NCI-H345 treated with DMSO at 0.1 percent for 48 hours (cell line): ENCODE results near the gene SLC12A4.
A peak's percentile ranks its signal among the peaks of the same experiment; 100 is the strongest.
"Not testable (repeated sequence)": the region's sequence is repeated elsewhere in the genome, so short reads cannot be mapped to it uniquely, and the experiment has no call there.

ENCODE experiments used
- DNase-seq: peaks from one replicate; lab custom pipeline; 2025; ENCODE audit not compliant: unreplicated experiment; lab: John Stamatoyannopoulos, UW

Gene SLC12A4

GRCh38 chr16:67928561-67929364 lies 39.7 kb downstream of the SLC12A4 start:
- peak; percentile 59 for DNase-seq

- DNase-seq = no peak
Measured at GRCh38 chr16:67928147-67928546, 40.3 kb downstream of the SLC12A4 start.

GRCh38 chr16:67927131-67927941 lies 41.1 kb downstream of the SLC12A4 start:
- no peak for DNase-seq

- peak; percentile 81 for DNase-seq
Measured at GRCh38 chr16:67926181-67926750, 42.2 kb downstream of the SLC12A4 start.

- DNase-seq = no peak
Measured at GRCh38 chr16:67924140-67924906, 44.1 kb downstream of the SLC12A4 start.

- peak; percentile 51 for DNase-seq
Measured at GRCh38 chr16:67923414-67924116, 44.9 kb downstream of the SLC12A4 start.

GRCh38 chr16:67922740-67923139 lies 45.7 kb downstream of the SLC12A4 start:
- DNase-seq = peak; percentile 78

- no peak for DNase-seq
Measured at GRCh38 chr16:67922221-67922620, 46.2 kb downstream of the SLC12A4 start.

GRCh38 chr16:67919622-67920221 lies 48.7 kb downstream of the SLC12A4 start:
- DNase-seq = peak; percentile 26

GRCh38 chr16:67917852-67918236 lies 50.6 kb downstream of the SLC12A4 start:
- no peak for DNase-seq

- DNase-seq = no peak
Measured at GRCh38 chr16:67917140-67917851, 51.1 kb downstream of the SLC12A4 start.

- DNase-seq = no peak
Measured at GRCh38 chr16:67915831-67916723, 52.4 kb downstream of the SLC12A4 start.

- DNase-seq = not testable (repeated sequence)
Measured at GRCh38 chr16:67915496-67915769, 53.0 kb downstream of the SLC12A4 start.

GRCh38 chr16:67914758-67915495 lies 53.5 kb downstream of the SLC12A4 start:
- DNase-seq = no peak

GRCh38 chr16:67910158-67910557 lies 58.3 kb downstream of the SLC12A4 start:
- DNase-seq = no peak

- no peak for DNase-seq
Measured at GRCh38 chr16:67909056-67909742, 59.2 kb downstream of the SLC12A4 start.

GRCh38 chr16:67907397-67908180 lies 60.8 kb downstream of the SLC12A4 start:
- DNase-seq = no peak
